Fibroblast of skin of left biceps (primary cell): ENCODE data around the gene EDAR.

Experiments used
- DNase-seq, 2 experiments: peaks; one replicate each; pipeline ENCODE4 v3.0.0-alpha.2; 2013; ENCODE audit warnings: low read depth in 2 of 2

EDAR gene

GRCh38 chr2:108940156-108940555, 48.9 kb downstream of the EDAR start:
- DNase-seq: no peak

GRCh38 chr2:108938077-108938710, 50.8 kb downstream of the EDAR start:
- DNase-seq: no peak

DNA sequence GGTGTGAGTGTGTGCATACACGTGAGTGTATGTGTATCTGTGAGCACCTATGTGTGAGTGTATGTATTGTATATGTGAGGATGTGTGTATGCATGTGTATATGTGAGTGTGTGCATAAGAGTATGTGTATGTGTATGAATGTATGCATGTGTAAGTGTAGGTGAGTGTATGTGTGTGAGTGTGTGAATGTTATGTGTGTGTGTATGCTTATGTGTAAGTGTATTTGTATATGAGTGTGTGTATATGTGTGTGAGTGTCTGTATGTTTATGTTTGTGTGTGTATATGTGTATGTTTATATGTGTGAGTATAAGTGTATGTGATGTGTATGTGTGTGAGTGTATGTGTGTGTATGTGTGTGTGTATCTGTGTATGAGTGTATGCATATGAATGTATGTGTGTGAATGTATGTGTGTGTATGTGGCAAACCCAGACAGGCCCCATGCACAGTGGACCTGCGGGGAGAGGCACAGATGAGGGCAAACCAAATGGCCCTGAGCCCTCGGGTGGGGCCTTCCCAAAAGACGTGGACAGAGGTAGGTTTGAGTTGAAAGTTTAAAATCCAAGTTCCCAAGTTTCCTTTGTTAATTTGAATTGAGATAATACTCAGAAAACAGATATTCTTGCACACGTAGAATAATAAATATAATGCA, 51.5 kb downstream of the EDAR start:
- no peak for DNase-seq

DNA sequence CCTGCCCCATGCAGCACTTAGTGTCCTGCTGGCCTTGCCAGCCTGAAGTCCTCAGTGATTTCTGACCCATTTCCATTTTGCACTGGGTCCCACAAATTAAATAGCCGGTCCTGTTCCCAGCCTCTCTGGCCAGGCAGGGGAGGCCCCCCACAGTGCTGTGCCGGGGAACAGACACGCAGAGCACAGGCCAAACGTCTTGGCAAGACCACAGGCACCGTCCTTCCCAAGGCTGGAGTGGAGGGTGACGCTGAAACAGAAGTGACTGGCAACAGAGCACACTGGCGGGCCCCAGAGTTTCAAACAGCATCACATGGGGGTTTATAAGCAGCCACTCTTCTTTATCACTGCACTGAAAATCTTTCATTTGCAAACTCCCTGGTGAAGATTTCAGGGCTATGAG, 52.2 kb downstream of the EDAR start:
- DNase-seq: no peak

GRCh38 chr2:108936076-108936864, 52.8 kb downstream of the EDAR start:
- no peak for DNase-seq

GRCh38 chr2:108935271-108935741, 53.7 kb downstream of the EDAR start:
- no peak for DNase-seq

DNA sequence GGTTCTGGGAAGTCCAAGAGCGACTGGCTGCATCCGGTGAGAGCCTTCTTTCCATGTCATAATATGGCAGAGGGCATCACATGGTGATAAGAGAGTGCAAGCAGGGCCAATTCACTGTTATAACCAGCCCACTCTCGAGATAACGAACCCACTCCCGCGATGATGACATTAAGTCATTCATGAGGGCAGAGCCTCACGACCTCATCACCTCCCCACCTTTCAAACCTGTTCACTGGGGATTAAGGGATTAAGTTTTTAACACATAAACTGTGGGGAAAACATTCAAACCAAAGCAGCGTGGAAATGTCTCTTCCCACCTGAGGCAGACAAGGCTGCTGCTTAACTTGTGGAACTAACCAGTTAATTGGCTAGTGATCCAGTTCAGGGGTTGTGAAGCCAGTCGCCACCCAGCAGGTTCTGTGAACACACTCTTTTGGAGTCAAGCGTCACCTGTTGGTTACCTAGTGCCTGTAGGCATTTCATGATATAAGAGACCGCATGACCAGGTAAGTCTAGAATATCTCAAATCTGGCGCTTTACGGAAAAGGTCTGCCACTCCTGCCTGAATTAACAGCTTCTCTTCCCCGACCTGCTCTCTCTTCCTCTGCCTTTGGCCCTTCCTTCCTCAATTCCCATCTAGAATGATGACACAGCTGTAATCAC, 54.3 kb downstream of the EDAR start:
- DNase-seq: no peak

DNA sequence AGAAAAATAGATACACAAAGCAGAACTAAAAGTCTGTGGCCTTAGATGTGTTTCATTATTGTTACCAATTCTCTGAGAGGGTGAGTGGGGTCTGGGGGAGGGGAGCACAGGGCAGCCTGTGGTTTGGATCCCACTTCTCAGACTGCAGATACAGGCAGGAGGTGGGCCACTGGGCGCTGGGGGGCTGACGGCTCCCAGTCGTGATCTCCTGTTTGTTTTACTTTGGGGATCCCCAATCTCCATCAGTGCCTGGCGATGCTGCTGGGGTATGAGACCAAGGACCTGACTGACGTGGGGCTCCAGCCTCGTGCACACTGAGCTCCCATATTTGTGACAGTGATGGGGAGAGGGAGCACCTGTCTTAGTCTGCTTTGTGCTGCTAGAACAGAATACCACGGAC, 54.9 kb downstream of the EDAR start:
- no peak for DNase-seq

GRCh38 chr2:108933691-108934117, 55.3 kb downstream of the EDAR start:
- no peak for DNase-seq

DNA sequence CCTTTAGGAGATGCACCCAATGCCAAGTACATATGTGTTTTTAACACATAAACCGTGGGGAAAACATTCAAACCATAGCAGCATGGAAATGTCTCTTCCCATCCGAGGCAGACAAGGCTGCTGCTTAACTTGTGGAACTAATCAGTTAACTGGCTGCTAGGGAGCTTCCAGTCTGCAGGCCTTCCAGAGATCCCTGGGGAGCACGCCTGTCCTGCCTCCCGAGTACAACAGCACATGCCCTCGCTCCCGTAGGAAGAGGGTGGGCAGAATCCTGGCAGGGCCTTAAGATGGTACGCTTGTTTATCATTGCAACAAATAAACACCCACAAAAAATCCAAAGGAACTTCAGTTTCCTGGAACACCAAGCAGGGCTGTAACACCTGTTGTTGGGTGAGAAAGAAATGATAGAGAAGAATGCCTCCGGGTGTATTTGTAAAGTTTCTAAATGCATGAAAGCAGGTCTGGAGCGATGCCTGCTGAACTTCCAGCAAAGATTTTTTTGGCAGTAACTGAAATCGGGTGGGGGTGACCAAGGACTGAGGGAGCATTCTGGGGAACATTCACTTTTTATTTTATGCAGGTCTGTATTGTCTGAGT, 56.2 kb downstream of the EDAR start:
- no peak for DNase-seq

DNA sequence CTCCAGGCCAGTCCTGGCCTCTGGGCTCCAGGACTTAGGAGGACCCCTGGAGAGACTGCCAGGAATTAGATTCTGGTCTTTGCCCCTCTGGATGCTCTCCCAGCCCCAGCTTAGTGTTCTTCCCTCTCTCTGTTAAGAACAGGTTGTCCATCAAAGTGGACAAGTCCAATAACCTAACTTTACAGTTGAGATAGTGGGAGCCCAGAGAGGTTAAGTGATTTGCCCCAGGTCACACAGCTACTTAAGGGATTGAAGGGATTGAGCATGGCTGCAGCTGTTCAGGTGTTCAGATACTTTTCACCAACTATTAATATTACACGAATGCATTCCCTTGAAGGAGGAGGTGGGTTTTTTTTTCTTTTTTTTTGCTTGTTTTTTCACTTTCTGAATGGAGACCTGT, 57.6 kb downstream of the EDAR start:
- no peak for DNase-seq

GRCh38 chr2:108929807-108930425, 59.1 kb downstream of the EDAR start:
- no peak for DNase-seq

GRCh38 chr2:108928660-108929377, 60.2 kb downstream of the EDAR start:
- DNase-seq: no peak

GRCh38 chr2:108927936-108928659, 60.9 kb downstream of the EDAR start:
- DNase-seq: peak in 1 of 2 experiments; percentile 5

DNA sequence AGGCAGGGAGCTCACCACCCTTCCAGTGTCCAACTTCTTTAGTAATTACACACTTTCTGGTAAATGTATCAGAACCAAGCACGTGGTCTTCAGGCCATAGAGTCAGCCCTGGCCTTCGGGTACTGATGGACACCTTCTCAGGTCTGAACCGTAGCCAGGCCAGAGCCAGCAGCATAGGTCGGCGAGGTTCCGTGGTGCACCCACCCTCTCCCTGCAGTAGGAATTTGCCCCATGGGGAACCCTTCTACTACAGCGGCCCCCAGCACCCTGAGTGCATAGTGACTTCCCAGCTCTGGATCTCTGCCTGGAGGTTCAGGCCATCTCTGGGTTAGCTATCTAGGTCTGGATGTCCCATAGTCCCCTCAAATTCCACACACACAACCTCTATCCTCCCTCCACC, 61.6 kb downstream of the EDAR start:
- DNase-seq: no peak

- no peak for DNase-seq
Measured at GRCh38 chr2:108926561-108927380, 62.2 kb downstream of the EDAR start.

DNA sequence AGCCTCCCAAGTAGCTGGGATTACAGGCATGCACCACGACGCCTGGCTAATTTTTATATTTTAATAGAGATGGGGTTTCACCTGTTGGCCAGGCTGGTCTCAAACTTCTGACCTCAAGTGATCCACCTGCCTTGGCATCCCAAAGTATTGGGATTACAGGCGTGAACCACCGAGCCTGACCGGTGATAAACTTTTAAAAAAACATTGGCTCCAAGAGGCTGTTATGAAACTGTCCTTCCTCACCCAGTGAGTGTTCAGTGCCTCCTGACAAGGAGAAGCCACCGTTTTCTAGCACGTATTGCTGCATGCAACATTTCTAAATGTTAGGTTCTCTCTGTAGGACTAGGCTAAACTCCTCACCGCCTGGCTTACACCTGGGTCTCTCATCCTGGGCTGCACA, 63.3 kb downstream of the EDAR start:
- DNase-seq: no peak

- DNase-seq: no peak
Measured at GRCh38 chr2:108925286-108925685, 63.7 kb downstream of the EDAR start.

DNA sequence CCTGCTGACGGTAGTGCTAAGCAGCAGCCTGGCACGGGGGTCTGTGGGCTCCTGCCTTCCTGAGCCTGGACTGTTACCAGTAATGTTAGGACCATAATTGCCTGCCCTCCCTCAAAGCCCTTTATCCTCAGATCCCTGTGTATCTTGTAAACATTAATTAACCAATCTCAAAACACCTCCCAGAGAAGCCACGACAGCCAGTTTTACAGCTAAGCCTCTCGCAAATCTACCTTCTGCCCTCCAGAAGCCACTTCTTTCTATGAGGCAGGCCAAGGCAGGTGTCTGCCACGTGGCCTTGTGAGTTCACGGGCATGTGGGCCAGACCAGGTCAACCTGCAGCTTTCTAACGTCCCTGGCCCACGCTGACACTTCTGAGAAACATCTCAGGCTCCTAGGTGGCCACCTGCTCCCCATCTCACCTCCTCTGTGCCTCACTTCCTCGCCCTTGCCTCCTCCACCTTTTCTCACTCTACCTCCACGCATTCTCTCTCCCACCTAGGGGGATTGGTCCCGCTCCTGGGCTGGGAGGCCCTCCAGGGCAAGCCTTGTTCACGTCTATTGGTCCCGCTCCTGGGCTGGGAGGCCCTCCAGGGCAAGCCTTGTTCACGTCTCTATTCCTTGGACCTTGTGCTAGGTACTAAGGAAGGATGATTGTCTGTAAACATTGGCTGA, 64.3 kb downstream of the EDAR start:
- no peak for DNase-seq
